Loucy (cell line): Measurements from ENCODE around the gene ZNF598.

ENCODE experiments used
- EZH2phosphoT487 ChIP-seq: fragments of 200-600 bp; IDR thresholded peaks from 2 replicates; pipeline ENCODE4 v1.6.1; 2018; ENCODE audit warnings: antibody characterized with exemption, mild to moderate bottlenecking, moderate library complexity, borderline replicate concordance
- TF ChIP-seq, protein P1 (sequence below): fragments of 200-600 bp; sonication (generic); conservative IDR thresholded peaks from 2 replicates; pipeline ENCODE4 v1.5.1; 2014; ENCODE audit warnings: mild to moderate bottlenecking, antibody characterized with exemption, low read length

DNA sequence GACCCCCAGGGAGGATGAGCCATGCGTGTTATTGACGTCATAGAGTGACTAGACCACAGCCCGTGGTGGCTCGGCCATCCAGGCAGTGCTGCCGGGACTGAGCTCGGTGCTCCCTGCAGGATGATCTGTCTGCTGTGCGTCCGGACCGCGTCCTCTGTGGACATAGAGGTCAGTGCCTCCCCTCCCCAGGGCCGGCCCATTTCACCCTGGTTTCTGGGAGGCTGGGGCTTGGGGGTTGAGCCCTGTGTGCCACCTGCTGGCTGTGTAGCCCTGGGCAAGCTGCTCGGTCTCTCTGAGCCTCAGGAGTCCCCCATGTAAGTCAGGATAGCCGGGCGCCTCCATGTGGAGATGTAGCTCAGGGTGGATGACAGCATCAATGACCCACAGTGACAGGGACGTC, 46.5 kb upstream of the ZNF598 start:
- TF ChIP-seq, protein P1, sequence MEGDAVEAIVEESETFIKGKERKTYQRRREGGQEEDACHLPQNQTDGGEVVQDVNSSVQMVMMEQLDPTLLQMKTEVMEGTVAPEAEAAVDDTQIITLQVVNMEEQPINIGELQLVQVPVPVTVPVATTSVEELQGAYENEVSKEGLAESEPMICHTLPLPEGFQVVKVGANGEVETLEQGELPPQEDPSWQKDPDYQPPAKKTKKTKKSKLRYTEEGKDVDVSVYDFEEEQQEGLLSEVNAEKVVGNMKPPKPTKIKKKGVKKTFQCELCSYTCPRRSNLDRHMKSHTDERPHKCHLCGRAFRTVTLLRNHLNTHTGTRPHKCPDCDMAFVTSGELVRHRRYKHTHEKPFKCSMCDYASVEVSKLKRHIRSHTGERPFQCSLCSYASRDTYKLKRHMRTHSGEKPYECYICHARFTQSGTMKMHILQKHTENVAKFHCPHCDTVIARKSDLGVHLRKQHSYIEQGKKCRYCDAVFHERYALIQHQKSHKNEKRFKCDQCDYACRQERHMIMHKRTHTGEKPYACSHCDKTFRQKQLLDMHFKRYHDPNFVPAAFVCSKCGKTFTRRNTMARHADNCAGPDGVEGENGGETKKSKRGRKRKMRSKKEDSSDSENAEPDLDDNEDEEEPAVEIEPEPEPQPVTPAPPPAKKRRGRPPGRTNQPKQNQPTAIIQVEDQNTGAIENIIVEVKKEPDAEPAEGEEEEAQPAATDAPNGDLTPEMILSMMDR, result no peak
- TF ChIP-seq EZH2phosphoT487, result no peak
